B cell (primary cell): Measurements from ENCODE around the gene SLC6A16. TPM values are rescaled to one million over a fixed set of nuclear protein-coding genes. Genes with fewer than 3 reads are reported as not detected.

Experiments
- ATAC-seq: fragments of 200-7000 bp; cut with Tn5 transposase; one replicate; pipeline ENCODE4 v1.10.0; 2021; ENCODE audit warnings: low read depth, mild to moderate bottlenecking, moderate number of reproducible peaks, moderate library complexity
- CTCF ChIA-PET: fragments of 350-600 bp; sonication (Branson Sonifier 250); formaldehyde crosslinking; loops from one replicate; lab custom pipeline; 2021; ENCODE audit warnings: antibody characterized with exemption, inconsistent platforms; lab: Charles Lee
- POLR2A ChIA-PET: fragments of 350-600 bp; sonication (Branson Sonifier 250); formaldehyde crosslinking; loops from one replicate; lab custom pipeline; 2021; ENCODE audit warnings: antibody characterized with exemption; lab: Charles Lee
- DNase-seq: peaks from one replicate; pipeline ENCODE4 v3.0.0; 2013
- H2AFZ ChIP-seq: 2 replicates; pipeline ENCODE4 v1.6.1; 2012; ENCODE audit warnings: mild to moderate bottlenecking, low read depth, low read length; ENCODE audit not compliant: insufficient read depth, poor library complexity, severe bottlenecking
- H3K27ac ChIP-seq, 2 donors: 1 replicate in 1 of 2; 2 replicates in 1 of 2; pipeline ENCODE4 v1.5.1; 2012 to 2013; ENCODE audit warnings: low read length in 2 of 2, mild to moderate bottlenecking in 2 of 2, moderate library complexity in 1 of 2
- H3K27me3 ChIP-seq, 4 experiments: fragments of 200-600 bp in 1 of 4; sonication (generic) in 1 of 4; replicated peaks in 1 of 4; 1 replicate in 2 of 4; 2 replicates in 2 of 4; pipeline versions ENCODE4 v1.6.1 to v1.7.0; 2013 to 2016; ENCODE audit warnings: low read length in 3 of 4, mild to moderate bottlenecking in 2 of 4, mixed read lengths in 1 of 4, moderate library complexity in 1 of 4; ENCODE audit not compliant: insufficient read depth in 4 of 4, control insufficient read depth in 3 of 4; ENCODE audit errors: control extremely low read depth in 1 of 4
- H3K36me3 ChIP-seq, 2 experiments: replicated peaks in 1 of 2; 1 replicate in 1 of 2; 2 replicates in 1 of 2; pipeline versions ENCODE4 v1.6.1 to v1.7.1; 2013; ENCODE audit warnings: low read length in 1 of 2; ENCODE audit not compliant: insufficient read depth in 2 of 2, control insufficient read depth in 1 of 2; ENCODE audit errors: control extremely low read depth in 1 of 2, extremely low read depth in 1 of 2
- H3K4me1 ChIP-seq, 2 donors: fragments of 200-600 bp in 1 of 2; sonication (generic) in 1 of 2; 1 replicate in 1 of 2; 2 replicates in 1 of 2; pipeline versions ENCODE4 v1.5.1 to v1.6.1; 2013 to 2017; ENCODE audit warnings: low read length in 2 of 2; ENCODE audit not compliant: control insufficient read depth in 2 of 2, insufficient read depth in 2 of 2
- H3K4me2 ChIP-seq: replicated peaks from 2 replicates; pipeline ENCODE3; 2012; ENCODE audit warnings: mild to moderate bottlenecking, low read depth, low read length; ENCODE audit not compliant: poor library complexity, severe bottlenecking
- H3K4me3 ChIP-seq, 5 experiments: fragments of 200-600 bp in 1 of 5; sonication (generic) in 1 of 5; 1 replicate in 3 of 5; 2 replicates in 2 of 5; pipeline versions ENCODE4 v1.5.1 to v1.7.0; 2011 to 2016; ENCODE audit warnings: low read length in 4 of 5, mild to moderate bottlenecking in 4 of 5, low read depth in 2 of 5, control low read depth in 1 of 5, moderate library complexity in 1 of 5; ENCODE audit not compliant: insufficient read depth in 1 of 5; ENCODE audit errors: control extremely low read depth in 1 of 5, extremely low read depth in 1 of 5
- H3K79me2 ChIP-seq: fragments of 200-600 bp; sonication (generic); one replicate; pipeline ENCODE4 v1.6.0; 2016; ENCODE audit warnings: low read length; ENCODE audit not compliant: control insufficient read depth, insufficient read depth
- H3K9ac ChIP-seq: fragments of 200-600 bp; sonication (generic); 2 replicates; pipeline ENCODE4 v1.6.1; 2017; ENCODE audit warnings: mild to moderate bottlenecking, low read length, moderate library complexity
- H3K9me3 ChIP-seq, 3 donors: one replicate each; pipeline versions ENCODE4 v1.6.1 to v1.7.1; 2013; ENCODE audit warnings: low read length in 2 of 3; ENCODE audit not compliant: control insufficient read depth in 2 of 3, insufficient read depth in 1 of 3; ENCODE audit errors: control extremely low read depth in 1 of 3
- H4K20me1 ChIP-seq: 2 replicates; pipeline ENCODE4 v1.6.0; 2012; ENCODE audit warnings: mild to moderate bottlenecking, low read length; ENCODE audit not compliant: insufficient read depth, control insufficient read depth, poor library complexity, severe bottlenecking
- H3K27ac Mint-ChIP-seq: one replicate; pipeline ENCODE4 v1.8.0; 2021; ENCODE audit warnings: mixed read lengths
- H3K27me3 Mint-ChIP-seq: one replicate; pipeline ENCODE4 v1.8.0; 2021; ENCODE audit warnings: mixed read lengths
- H3K4me1 Mint-ChIP-seq: one replicate; pipeline ENCODE4 v1.8.0; 2021; ENCODE audit warnings: mixed read lengths
- H3K4me3 Mint-ChIP-seq: one replicate; pipeline ENCODE4 v1.8.0; 2021; ENCODE audit warnings: mixed read lengths
- H3K9me3 Mint-ChIP-seq: one replicate; pipeline ENCODE4 v1.8.0; 2022; ENCODE audit warnings: mixed read lengths; ENCODE audit not compliant: insufficient read depth
- EZH2 ChIP-seq: IDR thresholded peaks from 2 replicates; pipeline ENCODE4 v1.6.1; 2012; ENCODE audit warnings: borderline replicate concordance, low read depth, mild to moderate bottlenecking, moderate library complexity, low read length; ENCODE audit not compliant: insufficient read depth, poor library complexity, severe bottlenecking
- WGBS: methylation state at CpG from one replicate; pipeline ENCODE4 v1.1.5; 2013; ENCODE audit warnings: missing lambda C conversion rate; ENCODE audit not compliant: insufficient coverage; 5-methylcytosine and 5-hydroxymethylcytosine counted together
- intact Hi-C: fragments of 100-400 bp; cut with micrococcal nuclease; formaldehyde crosslinking; loops from one replicate; pipeline ENCODE4 v1.10.0; 2022
- polyA plus RNA-seq: library from polyadenylated mRNA; depleted of rRNA; stranded (reverse); fragments of >200 nt; gene quantifications from 2 replicates; pipeline ENCODE4 v1.2.3, GENCODE V29; 2012
- total RNA-seq, 2 donors: library from RNA; stranded (reverse); fragments of 120-200 nt in 1 of 2; gene quantifications; 1 replicate in 1 of 2; 2 replicates in 1 of 2; pipeline versions ENCODE4 v1.2.3 to v1.2.4, GENCODE V29; 2013 to 2022
- TF ChIP-seq, protein P1 (sequence below): fragments of 200-600 bp; IDR thresholded peaks from one replicate; pipeline ENCODE4 v1.8.0; 2022; ENCODE audit warnings: antibody characterized with exemption, mild to moderate bottlenecking

SLC6A16 gene
- total and polyA plus RNA-seq, 2 donors (not counting 1 experiment from before 2014, with no cell fraction given), result 22.3 to 68.4 TPM

- Histone ChIP-seq H3K4me1 (no peaks in the 10 kb centered on the region), H3K9me3 (peaks cover 1 to 9% (median 2%) of the 10 kb centered on the region in 3 donors), H3K27me3 (no peaks in the 10 kb centered on the region), H3K4me3 (no peak overlapping the region), H3K9ac (no peak overlapping the region), H3K36me3 (no peaks in the 10 kb centered on the region), H2AFZ (no peak overlapping the region), H4K20me1 (no peaks in the 10 kb centered on the region), H3K27ac (no peak overlapping the region), H3K4me2 (no peak overlapping the region), H3K79me2 (no peaks in the 10 kb centered on the region)
- POLR2A ChIA-PET, result no interaction called here
- Mint-ChIP-seq H3K27ac (no peak overlapping the region), H3K4me3 (no peak overlapping the region), H3K4me1 (no peaks in the 10 kb centered on the region), H3K27me3 (peaks cover 13% of the 10 kb centered on the region), H3K9me3 (peaks cover 5% of the 10 kb centered on the region)
- CTCF ChIA-PET, result no interaction called here
- DNase-seq (no peak), ATAC-seq (no peak)
- WGBS, result no CpG with 5 or more reads among the region's 4 CpGs
- TF ChIP-seq, protein P1, sequence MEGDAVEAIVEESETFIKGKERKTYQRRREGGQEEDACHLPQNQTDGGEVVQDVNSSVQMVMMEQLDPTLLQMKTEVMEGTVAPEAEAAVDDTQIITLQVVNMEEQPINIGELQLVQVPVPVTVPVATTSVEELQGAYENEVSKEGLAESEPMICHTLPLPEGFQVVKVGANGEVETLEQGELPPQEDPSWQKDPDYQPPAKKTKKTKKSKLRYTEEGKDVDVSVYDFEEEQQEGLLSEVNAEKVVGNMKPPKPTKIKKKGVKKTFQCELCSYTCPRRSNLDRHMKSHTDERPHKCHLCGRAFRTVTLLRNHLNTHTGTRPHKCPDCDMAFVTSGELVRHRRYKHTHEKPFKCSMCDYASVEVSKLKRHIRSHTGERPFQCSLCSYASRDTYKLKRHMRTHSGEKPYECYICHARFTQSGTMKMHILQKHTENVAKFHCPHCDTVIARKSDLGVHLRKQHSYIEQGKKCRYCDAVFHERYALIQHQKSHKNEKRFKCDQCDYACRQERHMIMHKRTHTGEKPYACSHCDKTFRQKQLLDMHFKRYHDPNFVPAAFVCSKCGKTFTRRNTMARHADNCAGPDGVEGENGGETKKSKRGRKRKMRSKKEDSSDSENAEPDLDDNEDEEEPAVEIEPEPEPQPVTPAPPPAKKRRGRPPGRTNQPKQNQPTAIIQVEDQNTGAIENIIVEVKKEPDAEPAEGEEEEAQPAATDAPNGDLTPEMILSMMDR, result no peak
- no peak for TF ChIP-seq EZH2
- intact Hi-C loops, result no loop called here
Measured at GRCh38 chr19:49272204-49272603, 52.8 kb downstream of the SLC6A16 start.

DNA sequence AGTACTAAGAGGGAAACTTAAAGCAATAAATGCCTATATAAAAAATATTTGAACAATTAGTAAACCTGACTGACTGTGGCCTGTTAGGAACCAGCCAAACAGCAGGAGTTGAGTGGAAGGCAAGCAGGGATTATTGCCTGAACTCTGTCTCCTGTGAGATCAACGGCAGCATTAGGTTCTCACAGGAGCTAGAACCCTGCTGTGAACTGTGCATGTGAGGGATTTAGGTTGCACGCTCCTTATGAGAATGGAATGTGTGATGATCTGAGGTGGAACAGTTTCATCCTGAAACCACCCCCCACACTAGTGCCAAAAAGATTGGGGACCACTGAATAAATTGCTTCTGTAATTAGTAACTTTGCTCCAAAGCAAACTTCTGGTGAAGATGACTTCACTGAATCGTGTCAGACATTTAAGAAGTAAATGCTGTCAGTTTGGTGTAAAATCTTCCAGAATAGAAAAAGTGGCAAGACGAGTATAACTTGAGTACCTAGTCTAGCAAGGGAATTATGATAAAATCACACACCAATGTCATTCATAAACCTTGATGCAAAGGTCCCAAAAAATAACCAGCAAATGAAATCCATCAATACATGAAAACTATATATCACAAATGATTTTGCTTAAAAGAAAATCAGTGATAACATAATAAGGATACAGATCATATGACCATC is 53.8 kb downstream of the SLC6A16 start:
- H3K4me2 ChIP-seq, result no peak overlapping the region
- intact Hi-C loops, result no loop called here
- no peak overlapping the region for H2AFZ ChIP-seq
- ATAC-seq (no peak), DNase-seq (no peak)
- ChIA-PET CTCF (no interaction called here), POLR2A (no interaction called here)
- H3K9me3 Mint-ChIP-seq, result peaks cover 5% of the 10 kb centered on the region
- no peaks in the 10 kb centered on the region for H3K4me1 ChIP-seq
- peaks cover 13% of the 10 kb centered on the region for H3K27me3 Mint-ChIP-seq
- no peak overlapping the region for H3K9ac ChIP-seq
- H3K27me3 ChIP-seq, result no peaks in the 10 kb centered on the region
- no peak overlapping the region for H3K4me3 ChIP-seq
- peaks cover 2% of the 10 kb centered on the region for H3K4me1 Mint-ChIP-seq
- no peaks in the 10 kb centered on the region for H3K36me3 ChIP-seq
- TF ChIP-seq, protein P1, result no peak
- TF ChIP-seq EZH2, result no peak
- H3K79me2 ChIP-seq, result no peaks in the 10 kb centered on the region
- H4K20me1 ChIP-seq, result no peaks in the 10 kb centered on the region
- H3K27ac ChIP-seq, result no peak overlapping the region
- H3K9me3 ChIP-seq, result peaks cover 1 to 17% (median 2%) of the 10 kb centered on the region in 3 donors
- 100% methylated on average over 1 of the region's 4 CpGs for WGBS
- H3K27ac Mint-ChIP-seq, result no peak overlapping the region
- H3K4me3 Mint-ChIP-seq, result no peak overlapping the region
